ENCODE measurements around the gene PPFIA1.

The PPFIA1 gene

GRCh38 chr11:70317581-70318305 lies 47.3 kb downstream of the PPFIA1 start:
- no peak overlapping the region for H3K4me3 ChIP-seq (replicated peaks; ENCODE audit: low read depth, low read length)
- DNase-seq (ENCODE audit: low read depth), result no peak
- TF ChIP-seq, protein P1, sequence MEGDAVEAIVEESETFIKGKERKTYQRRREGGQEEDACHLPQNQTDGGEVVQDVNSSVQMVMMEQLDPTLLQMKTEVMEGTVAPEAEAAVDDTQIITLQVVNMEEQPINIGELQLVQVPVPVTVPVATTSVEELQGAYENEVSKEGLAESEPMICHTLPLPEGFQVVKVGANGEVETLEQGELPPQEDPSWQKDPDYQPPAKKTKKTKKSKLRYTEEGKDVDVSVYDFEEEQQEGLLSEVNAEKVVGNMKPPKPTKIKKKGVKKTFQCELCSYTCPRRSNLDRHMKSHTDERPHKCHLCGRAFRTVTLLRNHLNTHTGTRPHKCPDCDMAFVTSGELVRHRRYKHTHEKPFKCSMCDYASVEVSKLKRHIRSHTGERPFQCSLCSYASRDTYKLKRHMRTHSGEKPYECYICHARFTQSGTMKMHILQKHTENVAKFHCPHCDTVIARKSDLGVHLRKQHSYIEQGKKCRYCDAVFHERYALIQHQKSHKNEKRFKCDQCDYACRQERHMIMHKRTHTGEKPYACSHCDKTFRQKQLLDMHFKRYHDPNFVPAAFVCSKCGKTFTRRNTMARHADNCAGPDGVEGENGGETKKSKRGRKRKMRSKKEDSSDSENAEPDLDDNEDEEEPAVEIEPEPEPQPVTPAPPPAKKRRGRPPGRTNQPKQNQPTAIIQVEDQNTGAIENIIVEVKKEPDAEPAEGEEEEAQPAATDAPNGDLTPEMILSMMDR (IDR thresholded peaks at IDR 0.05; ENCODE audit: low read length, missing control alignments), result no peak

- DNase-seq (ENCODE audit: low read depth), result peak; percentile 39
- H3K4me3 ChIP-seq (replicated peaks; ENCODE audit: low read depth, low read length), result no peak overlapping the region
- TF ChIP-seq, protein P1 (IDR thresholded peaks at IDR 0.05; ENCODE audit: low read length, missing control alignments), result no peak
Observed at GRCh38 chr11:70319396-70320076, 49.0 kb downstream of the PPFIA1 start.

DNA sequence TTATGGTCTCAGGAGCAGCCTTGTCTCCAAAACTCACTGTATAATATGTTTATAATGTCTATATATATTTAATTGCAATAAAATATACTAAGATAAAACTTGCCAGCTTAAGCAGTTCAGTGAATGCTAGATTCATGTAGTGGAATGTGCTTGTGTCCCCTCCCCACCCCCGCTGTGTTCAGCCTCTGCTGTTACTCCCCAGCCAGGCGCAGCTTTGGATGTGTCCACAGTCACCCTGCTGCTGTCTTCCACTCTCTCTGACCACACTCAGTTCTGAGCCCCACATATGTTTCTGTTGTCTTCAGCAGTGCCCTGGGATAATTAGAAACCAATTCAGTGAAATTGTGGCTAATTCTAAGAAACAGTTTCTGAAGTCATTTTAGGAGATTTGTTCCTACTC lies 52.2 kb downstream of the PPFIA1 start:
- no peak for DNase-seq (ENCODE audit: low read depth)
- TF ChIP-seq, protein P1 (IDR thresholded peaks at IDR 0.05; ENCODE audit: low read length, missing control alignments), result no peak
- no peak overlapping the region for H3K4me3 ChIP-seq (replicated peaks; ENCODE audit: low read depth, low read length)

- TF ChIP-seq, protein P1 (IDR thresholded peaks at IDR 0.05; ENCODE audit: low read length, missing control alignments), result no peak
- H3K4me3 ChIP-seq (replicated peaks; ENCODE audit: low read depth, low read length), result no peak overlapping the region
- peak; percentile 33 for DNase-seq (ENCODE audit: low read depth)
Observed at GRCh38 chr11:70323806-70324205, 53.3 kb downstream of the PPFIA1 start.

DNA sequence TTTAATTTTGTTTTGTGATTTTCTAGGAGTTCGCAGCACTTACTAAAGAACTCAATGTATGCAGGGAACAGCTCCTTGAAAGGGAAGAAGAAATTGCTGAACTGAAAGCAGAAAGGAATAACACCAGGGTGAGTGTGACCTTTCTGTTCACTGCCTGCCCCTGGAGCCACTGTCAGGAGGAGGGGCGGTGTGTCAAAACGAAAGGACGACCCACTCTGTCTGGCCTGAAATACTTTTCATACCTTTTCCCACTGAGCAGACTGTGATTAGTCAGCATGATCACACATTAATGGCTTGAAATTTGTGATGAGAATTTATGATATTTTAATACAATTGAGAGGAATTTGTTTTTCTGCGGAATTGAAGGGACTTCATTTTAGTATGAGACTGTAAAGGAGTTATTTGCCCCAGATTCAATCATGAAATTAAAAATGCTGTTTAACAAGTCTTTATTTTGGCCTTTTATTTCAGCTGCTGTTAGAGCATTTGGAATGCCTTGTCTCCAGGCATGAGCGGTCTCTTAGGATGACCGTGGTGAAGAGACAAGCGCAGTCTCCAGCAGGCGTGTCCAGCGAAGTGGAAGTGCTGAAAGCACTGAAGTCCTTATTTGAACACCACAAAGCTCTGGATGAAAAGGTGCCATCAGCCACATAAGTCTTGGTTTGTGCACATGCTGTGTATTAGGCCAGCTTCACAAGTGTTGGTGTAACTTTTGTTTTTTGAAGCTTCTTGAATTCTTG lies 54.1 kb downstream of the PPFIA1 start:
- peak; percentile 6 for DNase-seq (ENCODE audit: low read depth)
- TF ChIP-seq, protein P1 (IDR thresholded peaks at IDR 0.05; ENCODE audit: low read length, missing control alignments), result no peak
- H3K4me3 ChIP-seq (replicated peaks; ENCODE audit: low read depth, low read length), result no peak overlapping the region

DNA sequence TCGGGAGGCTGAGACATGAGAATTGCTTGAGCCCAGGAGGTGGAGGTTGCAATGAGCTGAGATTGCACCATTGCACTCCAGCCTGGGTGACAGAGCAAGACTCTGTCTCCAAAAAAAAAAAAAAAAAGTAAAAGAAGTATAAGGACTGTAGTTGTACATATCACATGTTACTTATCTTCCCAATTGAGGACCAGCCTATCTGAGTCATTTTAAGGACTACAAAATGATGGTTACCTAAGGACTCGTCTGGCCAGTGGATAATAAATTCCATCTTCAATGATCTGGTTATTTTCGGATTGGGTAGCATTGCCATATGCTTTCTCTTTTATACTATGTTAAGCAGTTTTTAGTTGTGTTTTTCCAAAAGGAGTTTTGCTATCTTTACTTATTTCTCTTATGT lies 55.3 kb downstream of the PPFIA1 start:
- H3K4me3 ChIP-seq (replicated peaks; ENCODE audit: low read depth, low read length), result no peak overlapping the region
- TF ChIP-seq, protein P1 (IDR thresholded peaks at IDR 0.05; ENCODE audit: low read length, missing control alignments), result no peak
- DNase-seq (ENCODE audit: low read depth), result no peak

Measured in fibroblast of pulmonary artery (primary cell).